Fibroblast of lung (primary cell): ENCODE measurements around the gene KLHL29.

Source experiments
- CTCF ChIP-seq, 2 donors: IDR thresholded peaks in 1 of 2; conservative IDR thresholded peaks in 1 of 2; 1 replicate in 1 of 2; 2 replicates in 1 of 2; pipeline ENCODE4 v1.5.1; 2011 to 2012; ENCODE audit warnings: low read length in 2 of 2, control low read depth in 1 of 2, inconsistent platforms in 1 of 2, low read depth in 1 of 2, mild to moderate bottlenecking in 1 of 2
- EZH2 ChIP-seq: IDR thresholded peaks from 2 replicates; pipeline ENCODE4 v1.5.1; 2012; ENCODE audit warnings: low read length, control low read depth, mild to moderate bottlenecking; ENCODE audit errors: missing control alignments

- TF ChIP-seq CTCF (conservative IDR thresholded peaks at IDR 0.05 in 1 of 2, IDR thresholded peaks at IDR 0.05 in 1 of 2; ENCODE audit: low read depth in 1 of 2, low read length in 2 of 2): no peak
- no peak for TF ChIP-seq EZH2
These were observed 92.4 kb downstream of the KLHL29 start for GRCh38 chr2:23477392-23477791.
